Measurements from ENCODE around the gene CACNA1C. TPM values are rescaled to one million over a fixed set of nuclear protein-coding genes. Genes with fewer than 3 reads are reported as not detected.

Gene CACNA1C
- total RNA-seq, 1 donor from 2014 or later, result 11.7 TPM

DNA sequence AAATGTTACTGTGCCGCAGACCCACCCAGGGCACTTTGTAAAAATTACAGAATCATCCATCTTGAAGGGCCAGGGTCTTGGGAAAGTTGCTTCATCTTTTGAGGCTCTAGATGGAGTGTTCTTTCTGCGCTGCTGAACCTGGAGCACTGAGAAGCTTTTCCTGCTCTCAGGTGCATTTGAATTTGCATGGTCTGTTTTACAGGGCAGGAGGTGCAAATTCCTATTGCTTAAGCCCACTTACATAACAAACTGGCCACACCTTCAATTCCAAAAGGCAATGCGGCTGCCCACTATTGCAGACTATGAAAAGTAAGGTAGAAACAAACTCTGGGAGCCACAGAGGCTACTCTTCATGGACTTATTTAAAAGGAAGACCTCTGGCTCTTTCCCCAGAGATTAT is 254.8 kb downstream of the CACNA1C start:
- Mint-ChIP-seq H3K9me3 (ENCODE audit: low read depth) (peaks cover 6% of the 10 kb centered on the region), H3K27ac (no peak overlapping the region), H3K4me1 (ENCODE audit: low read depth) (no peaks in the 10 kb centered on the region), H3K27me3 (peaks cover 46% of the 10 kb centered on the region), H3K4me3 (ENCODE audit: low read depth) (no peak overlapping the region), H3K36me3 (ENCODE audit: insufficient read depth) (no peaks in the 10 kb centered on the region)
- DNase-seq (ENCODE audit: low spot score, unreplicated experiment), result no peak
- TF ChIP-seq, protein P1, sequence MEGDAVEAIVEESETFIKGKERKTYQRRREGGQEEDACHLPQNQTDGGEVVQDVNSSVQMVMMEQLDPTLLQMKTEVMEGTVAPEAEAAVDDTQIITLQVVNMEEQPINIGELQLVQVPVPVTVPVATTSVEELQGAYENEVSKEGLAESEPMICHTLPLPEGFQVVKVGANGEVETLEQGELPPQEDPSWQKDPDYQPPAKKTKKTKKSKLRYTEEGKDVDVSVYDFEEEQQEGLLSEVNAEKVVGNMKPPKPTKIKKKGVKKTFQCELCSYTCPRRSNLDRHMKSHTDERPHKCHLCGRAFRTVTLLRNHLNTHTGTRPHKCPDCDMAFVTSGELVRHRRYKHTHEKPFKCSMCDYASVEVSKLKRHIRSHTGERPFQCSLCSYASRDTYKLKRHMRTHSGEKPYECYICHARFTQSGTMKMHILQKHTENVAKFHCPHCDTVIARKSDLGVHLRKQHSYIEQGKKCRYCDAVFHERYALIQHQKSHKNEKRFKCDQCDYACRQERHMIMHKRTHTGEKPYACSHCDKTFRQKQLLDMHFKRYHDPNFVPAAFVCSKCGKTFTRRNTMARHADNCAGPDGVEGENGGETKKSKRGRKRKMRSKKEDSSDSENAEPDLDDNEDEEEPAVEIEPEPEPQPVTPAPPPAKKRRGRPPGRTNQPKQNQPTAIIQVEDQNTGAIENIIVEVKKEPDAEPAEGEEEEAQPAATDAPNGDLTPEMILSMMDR (IDR thresholded peaks at IDR 0.05; ENCODE audit: unreplicated experiment), result no peak

DNA sequence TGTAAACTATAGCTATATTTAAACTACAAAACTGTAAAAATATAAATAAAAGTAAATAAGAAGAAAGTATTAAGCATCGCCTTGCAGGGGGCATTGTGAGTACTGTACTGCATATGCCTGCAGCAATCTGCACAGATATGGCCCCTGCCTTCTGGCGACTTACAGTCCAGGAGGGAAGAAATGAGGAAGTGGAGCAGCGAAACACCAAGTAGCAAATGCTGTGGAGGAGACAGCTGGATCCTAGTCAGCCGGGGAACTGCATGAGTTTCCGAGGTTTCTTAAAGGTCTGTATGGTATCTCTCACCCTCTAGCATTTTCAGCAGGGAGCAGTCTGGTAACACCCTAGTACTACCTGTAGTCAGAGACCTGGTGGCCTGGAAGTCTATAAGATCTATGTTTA is 256.9 kb downstream of the CACNA1C start:
- Mint-ChIP-seq H3K4me1 (ENCODE audit: low read depth) (no peaks in the 10 kb centered on the region), H3K4me3 (ENCODE audit: low read depth) (no peak overlapping the region), H3K27me3 (peaks cover 36% of the 10 kb centered on the region), H3K27ac (no peak overlapping the region), H3K9me3 (ENCODE audit: low read depth) (peaks cover 8% of the 10 kb centered on the region), H3K36me3 (ENCODE audit: insufficient read depth) (no peaks in the 10 kb centered on the region)
- TF ChIP-seq, protein P1 (IDR thresholded peaks at IDR 0.05; ENCODE audit: unreplicated experiment), result no peak
- no peak for DNase-seq (ENCODE audit: low spot score, unreplicated experiment)

DNA sequence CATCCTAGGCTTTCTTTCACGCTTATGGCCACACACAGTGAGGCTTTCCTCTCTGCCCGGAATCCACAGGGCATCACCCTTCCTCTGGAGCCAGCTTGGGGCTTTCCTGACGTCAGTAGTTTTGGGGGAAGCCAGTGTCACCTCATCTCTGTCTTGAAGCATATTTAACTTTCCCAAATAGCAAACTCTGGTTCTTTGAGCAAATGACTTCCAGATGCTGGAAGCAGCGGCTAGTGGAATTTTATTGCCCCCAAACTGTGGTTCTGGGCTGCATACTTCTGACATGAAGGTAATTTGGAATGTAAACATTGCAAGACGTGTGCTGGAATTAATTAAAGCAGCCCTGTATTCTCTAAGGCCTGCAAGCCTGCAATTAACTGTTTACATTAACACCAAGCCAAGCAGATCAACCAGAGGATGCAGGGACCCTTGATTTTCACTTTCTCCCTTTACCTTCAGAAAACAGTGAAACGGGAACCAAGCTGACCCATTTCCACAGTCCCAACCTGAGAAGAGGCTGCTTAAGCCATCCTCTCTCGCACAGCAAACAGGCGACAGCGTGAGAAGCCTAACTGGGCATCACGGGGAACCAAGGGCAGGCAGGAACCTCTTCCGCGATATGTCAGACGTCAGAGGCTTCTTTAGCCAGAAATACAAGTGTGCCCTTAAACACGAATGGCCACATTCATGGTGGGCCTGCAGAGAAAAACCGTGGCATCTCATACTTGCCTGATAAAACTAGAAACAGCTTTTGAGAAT is 258.4 kb downstream of the CACNA1C start:
- no peaks in the 10 kb centered on the region for H3K36me3 Mint-ChIP-seq (ENCODE audit: insufficient read depth)
- H3K9me3 Mint-ChIP-seq (ENCODE audit: low read depth), result peaks cover 8% of the 10 kb centered on the region
- no peaks in the 10 kb centered on the region for H3K4me1 Mint-ChIP-seq (ENCODE audit: low read depth)
- H3K27ac Mint-ChIP-seq, result no peak overlapping the region
- TF ChIP-seq, protein P1 (IDR thresholded peaks at IDR 0.05; ENCODE audit: unreplicated experiment), result no peak
- no peak for DNase-seq (ENCODE audit: low spot score, unreplicated experiment)
- H3K27me3 Mint-ChIP-seq, result peaks cover 29% of the 10 kb centered on the region
- no peak overlapping the region for H3K4me3 Mint-ChIP-seq (ENCODE audit: low read depth)

DNA sequence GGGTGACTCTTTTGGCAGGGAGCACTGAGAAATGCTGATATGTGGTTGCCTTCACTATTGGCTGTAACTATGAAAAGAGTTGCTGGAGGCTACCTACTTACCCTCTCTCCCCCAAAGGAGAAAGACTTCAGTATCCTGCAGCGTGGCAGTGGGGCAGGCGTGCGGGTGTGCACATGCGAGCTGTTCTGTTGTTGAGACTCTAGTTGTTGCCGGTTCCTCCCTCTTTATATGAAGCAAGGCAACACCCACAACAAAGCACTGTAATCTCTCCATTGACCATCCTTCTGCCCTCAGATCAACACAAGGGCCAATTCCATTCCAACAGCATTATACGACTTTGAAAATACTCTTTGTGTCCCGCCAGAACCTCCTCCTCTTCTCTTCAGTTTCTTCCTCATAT is 259.4 kb downstream of the CACNA1C start:
- Mint-ChIP-seq H3K27ac (no peak overlapping the region), H3K9me3 (ENCODE audit: low read depth) (peaks cover 8% of the 10 kb centered on the region), H3K27me3 (peaks cover 23% of the 10 kb centered on the region), H3K4me1 (ENCODE audit: low read depth) (no peaks in the 10 kb centered on the region), H3K36me3 (ENCODE audit: insufficient read depth) (no peaks in the 10 kb centered on the region), H3K4me3 (ENCODE audit: low read depth) (no peak overlapping the region)
- no peak for DNase-seq (ENCODE audit: low spot score, unreplicated experiment)
- TF ChIP-seq, protein P1 (IDR thresholded peaks at IDR 0.05; ENCODE audit: unreplicated experiment), result no peak

DNA sequence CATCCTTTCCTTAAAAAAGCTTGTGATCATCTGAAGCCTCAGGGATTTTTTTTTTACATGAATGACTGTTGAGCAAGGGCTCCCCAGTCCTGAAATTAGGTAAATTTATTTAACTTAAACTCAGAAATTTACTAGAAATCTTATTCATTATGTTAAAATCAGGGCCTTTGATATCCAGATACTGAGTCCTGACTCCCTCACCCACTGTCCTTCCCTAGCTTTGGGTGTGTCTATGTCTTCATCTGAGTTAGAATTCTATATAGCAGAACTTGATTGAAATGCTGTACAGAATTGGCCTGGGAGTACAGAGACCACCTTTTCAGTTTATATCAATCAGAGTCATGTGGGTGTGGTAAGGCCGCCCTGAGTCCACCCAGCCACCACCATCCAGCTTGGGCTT is 260.0 kb downstream of the CACNA1C start:
- Mint-ChIP-seq H3K4me3 (ENCODE audit: low read depth) (no peak overlapping the region), H3K36me3 (ENCODE audit: insufficient read depth) (no peaks in the 10 kb centered on the region), H3K27me3 (peaks cover 26% of the 10 kb centered on the region), H3K9me3 (ENCODE audit: low read depth) (peaks cover 8% of the 10 kb centered on the region), H3K4me1 (ENCODE audit: low read depth) (no peaks in the 10 kb centered on the region), H3K27ac (no peak overlapping the region)
- no peak for DNase-seq (ENCODE audit: low spot score, unreplicated experiment)
- TF ChIP-seq, protein P1 (IDR thresholded peaks at IDR 0.05; ENCODE audit: unreplicated experiment), result no peak

Data from progenitor cell of endocrine pancreas (in vitro differentiated cells).